ENCODE data around the gene CENPA. TPM values are rescaled to one million over a fixed set of nuclear protein-coding genes. Genes with fewer than 3 reads are reported as not detected.

CENPA gene
- polyA plus RNA-seq, 1 of the 3 experiments (the other 2 are of a cell fraction): 19.5 TPM

DNA sequence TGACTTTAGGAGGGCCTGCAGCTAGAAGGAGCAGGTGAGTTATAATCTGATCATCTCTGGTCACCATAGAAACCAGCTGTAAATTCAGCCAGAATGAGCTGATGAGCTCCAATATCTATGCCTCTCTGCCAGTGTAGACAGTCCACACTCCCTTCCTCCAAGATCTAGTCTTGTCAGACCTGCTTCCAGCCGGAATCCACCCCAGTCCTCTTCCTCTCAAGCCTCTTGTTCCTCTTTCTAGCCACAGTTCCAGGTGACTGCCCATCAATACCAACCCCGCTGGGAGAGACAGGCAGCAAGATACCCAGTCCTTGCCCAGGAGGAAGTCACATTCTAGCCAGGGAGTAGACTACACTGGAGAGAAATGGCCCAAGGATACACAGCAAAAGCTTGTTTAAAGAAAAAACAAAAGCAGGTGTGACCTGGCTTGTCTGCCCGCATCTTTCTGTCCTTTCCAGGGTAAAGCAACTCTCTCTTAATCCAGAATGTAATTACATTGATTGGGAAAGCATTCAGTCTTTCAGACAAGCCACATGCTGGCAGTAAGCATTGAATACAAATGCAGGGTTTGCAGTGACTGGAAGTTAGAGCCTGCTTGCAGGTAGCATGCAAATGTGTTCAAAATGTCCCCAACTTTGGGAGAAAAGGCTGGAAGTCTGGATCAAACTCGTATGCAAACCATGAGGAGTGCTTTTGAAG is 30.7 kb upstream of the CENPA start (continued):
- TF ChIP-seq, protein P1, sequence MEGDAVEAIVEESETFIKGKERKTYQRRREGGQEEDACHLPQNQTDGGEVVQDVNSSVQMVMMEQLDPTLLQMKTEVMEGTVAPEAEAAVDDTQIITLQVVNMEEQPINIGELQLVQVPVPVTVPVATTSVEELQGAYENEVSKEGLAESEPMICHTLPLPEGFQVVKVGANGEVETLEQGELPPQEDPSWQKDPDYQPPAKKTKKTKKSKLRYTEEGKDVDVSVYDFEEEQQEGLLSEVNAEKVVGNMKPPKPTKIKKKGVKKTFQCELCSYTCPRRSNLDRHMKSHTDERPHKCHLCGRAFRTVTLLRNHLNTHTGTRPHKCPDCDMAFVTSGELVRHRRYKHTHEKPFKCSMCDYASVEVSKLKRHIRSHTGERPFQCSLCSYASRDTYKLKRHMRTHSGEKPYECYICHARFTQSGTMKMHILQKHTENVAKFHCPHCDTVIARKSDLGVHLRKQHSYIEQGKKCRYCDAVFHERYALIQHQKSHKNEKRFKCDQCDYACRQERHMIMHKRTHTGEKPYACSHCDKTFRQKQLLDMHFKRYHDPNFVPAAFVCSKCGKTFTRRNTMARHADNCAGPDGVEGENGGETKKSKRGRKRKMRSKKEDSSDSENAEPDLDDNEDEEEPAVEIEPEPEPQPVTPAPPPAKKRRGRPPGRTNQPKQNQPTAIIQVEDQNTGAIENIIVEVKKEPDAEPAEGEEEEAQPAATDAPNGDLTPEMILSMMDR (IDR thresholded peaks at IDR 0.05): no peak
- TF ChIP-seq MEF2A (IDR thresholded peaks at IDR 0.05; ENCODE audit: borderline replicate concordance, low read depth): no peak
- TF ChIP-seq EP300 (IDR thresholded peaks at IDR 0.05; ENCODE audit: borderline replicate concordance in 1 of 2, low read depth in 1 of 2, low read length in 1 of 2): no peak

DNA sequence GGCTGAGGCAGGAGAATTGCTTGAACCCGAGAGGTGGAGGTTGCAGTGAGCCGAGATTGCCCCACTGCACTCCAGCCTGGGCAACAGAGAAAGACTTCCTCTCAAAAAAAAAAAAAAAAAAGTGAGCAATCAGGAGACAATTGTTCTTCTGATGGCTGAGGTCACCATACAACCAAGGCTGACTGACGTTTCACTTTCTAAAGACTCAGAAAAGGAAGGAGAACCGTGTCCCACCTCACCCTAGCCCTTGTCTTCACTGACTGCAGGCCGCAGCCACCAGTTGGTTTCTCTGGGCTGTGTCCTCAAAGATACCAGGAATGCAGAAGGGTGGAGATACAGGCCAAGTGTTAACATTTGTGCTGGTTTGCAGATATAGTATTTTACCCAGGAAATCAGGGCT is 29.5 kb upstream of the CENPA start:
- no peak overlapping the region for H2AFZ ChIP-seq (ENCODE audit: low read depth)
- WGBS (ENCODE audit: low lambda C conversion rate): 93% methylated on average over 5 of the region's 5 CpGs
- no peaks in the 10 kb centered on the region for H3K27me3 ChIP-seq (ENCODE audit: insufficient read depth)
- no peaks in the 10 kb centered on the region for H4K20me1 ChIP-seq (ENCODE audit: insufficient read depth)
- no peaks in the 10 kb centered on the region for H3K36me3 ChIP-seq (replicated peaks in 1 of 2; ENCODE audit: control insufficient read depth in 1 of 2, insufficient read depth in 2 of 2, low read length in 1 of 2)
- H3F3A ChIP-seq (replicated peaks; ENCODE audit: insufficient read depth): peaks cover 6% of the 10 kb centered on the region
- H3K4me3 ChIP-seq (ENCODE audit: low read depth in 2 of 2, low read length in 1 of 2): no peak overlapping the region
- ChIA-PET POLR2A (no interaction called here), CTCF (interaction anchor here (1.5 to 4.6 kb wide), 5 partner anchors 8 to 151 kb away, joined by 6 to 27 read pairs (median 9); partner anchors contain the start of gene SLC35F6)
- no peak overlapping the region for H3K9ac ChIP-seq
- H3K27ac ChIP-seq (ENCODE audit: low read depth in 2 of 2, low read length in 1 of 2): no peak overlapping the region
- H3K79me2 ChIP-seq (ENCODE audit: insufficient read depth): no peaks in the 10 kb centered on the region
- no peak for DNase-seq
- H3K4me1 ChIP-seq (ENCODE audit: control insufficient read depth in 1 of 2, insufficient read depth in 2 of 2, low read depth in 1 of 2, low read length in 1 of 2): peaks cover 15 to 18% of the 10 kb centered on the region in 2 experiments; a peak in 3 of 4 replicates
- H3K9me3 ChIP-seq: no peaks in the 10 kb centered on the region
- no peak for TF ChIP-seq RFX5 (IDR thresholded peaks at IDR 0.05; ENCODE audit: low read length)
- no peak for TF ChIP-seq NFIC (IDR thresholded peaks at IDR 0.05; ENCODE audit: borderline replicate concordance)
- no peak for TF ChIP-seq RAD21 (IDR thresholded peaks at IDR 0.05; ENCODE audit: low read length)
- TF ChIP-seq ELF1 (IDR thresholded peaks at IDR 0.05): no peak
- TF ChIP-seq, protein P2, sequence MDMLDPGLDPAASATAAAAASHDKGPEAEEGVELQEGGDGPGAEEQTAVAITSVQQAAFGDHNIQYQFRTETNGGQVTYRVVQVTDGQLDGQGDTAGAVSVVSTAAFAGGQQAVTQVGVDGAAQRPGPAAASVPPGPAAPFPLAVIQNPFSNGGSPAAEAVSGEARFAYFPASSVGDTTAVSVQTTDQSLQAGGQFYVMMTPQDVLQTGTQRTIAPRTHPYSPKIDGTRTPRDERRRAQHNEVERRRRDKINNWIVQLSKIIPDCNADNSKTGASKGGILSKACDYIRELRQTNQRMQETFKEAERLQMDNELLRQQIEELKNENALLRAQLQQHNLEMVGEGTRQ (IDR thresholded peaks at IDR 0.05; ENCODE audit: borderline replicate concordance, low read depth, low read length): no peak
- no peaks in the 10 kb centered on the region for H3K9me2 ChIP-seq
- H3K4me2 ChIP-seq: no peak overlapping the region

DNA sequence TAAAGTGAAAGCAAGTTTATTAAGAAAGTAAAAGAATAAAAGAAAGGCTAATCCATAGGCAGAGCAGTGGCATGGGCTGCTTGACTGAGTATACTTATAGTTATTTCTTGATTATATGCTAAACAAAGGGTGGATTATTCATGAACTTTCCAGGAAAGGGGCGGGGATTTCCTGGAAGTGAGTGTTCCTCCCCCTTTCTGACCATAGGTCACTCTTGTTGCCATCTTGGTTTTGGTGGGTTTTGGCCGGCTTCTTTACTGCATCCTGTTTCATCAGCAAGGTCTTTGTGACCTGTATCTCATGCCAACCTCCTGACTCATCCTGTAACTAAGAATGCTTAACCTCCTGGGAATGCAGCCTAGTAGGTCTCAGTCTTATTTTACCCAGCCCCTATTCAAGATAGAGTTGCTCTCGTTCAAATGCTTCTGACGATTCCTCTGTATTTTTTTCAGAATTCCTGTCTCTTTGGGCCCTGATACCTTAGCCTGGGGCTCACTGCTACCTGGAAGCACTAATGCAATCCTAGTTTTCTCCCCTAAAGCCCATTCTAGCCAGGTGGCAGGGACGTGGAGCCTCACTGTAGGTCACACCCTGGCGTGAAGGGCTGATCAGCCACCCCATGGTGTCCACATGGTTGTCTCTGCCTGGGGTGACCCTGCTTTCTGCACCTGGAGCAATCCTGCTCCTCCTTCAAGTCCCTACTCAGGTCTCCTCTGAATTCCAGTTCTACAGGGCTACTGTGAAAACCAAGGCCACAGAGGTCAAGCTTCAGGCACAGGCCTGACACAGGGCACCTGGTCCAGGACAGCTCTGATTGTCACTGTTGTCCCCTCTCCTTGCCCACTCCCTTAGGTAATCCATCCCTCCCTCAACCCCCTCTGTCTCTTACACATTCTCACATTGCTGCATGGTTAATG is 27.7 kb upstream of the CENPA start:
- ChIA-PET POLR2A (no interaction called here), CTCF (interaction anchor here (1.5 to 4.6 kb wide), 4 partner anchors 12 to 152 kb away, joined by 4 to 27 read pairs (median 9); no protein-coding TSS in a partner anchor)
- peak overlapping the region; percentile 60 for H3K4me2 ChIP-seq
- H3K79me2 ChIP-seq (ENCODE audit: insufficient read depth): no peaks in the 10 kb centered on the region
- peak overlapping the region; percentile 42 for H3K9ac ChIP-seq
- H3K4me3 ChIP-seq (ENCODE audit: low read depth in 2 of 2, low read length in 1 of 2): no peak overlapping the region
- H3K4me1 ChIP-seq (ENCODE audit: control insufficient read depth in 1 of 2, insufficient read depth in 2 of 2, low read depth in 1 of 2, low read length in 1 of 2): peaks cover 9 to 15% of the 10 kb centered on the region in 2 experiments; a peak in 3 of 4 replicates
- peak overlapping the region; percentile 70 for H2AFZ ChIP-seq (ENCODE audit: low read depth)
- WGBS (ENCODE audit: low lambda C conversion rate): 32% methylated on average over 6 of the region's 6 CpGs
- H3K9me3 ChIP-seq: no peaks in the 10 kb centered on the region
- peak overlapping the region; percentile 53 to 78 for H3K27ac ChIP-seq (ENCODE audit: low read depth in 2 of 2, low read length in 1 of 2)
- H3K27me3 ChIP-seq (ENCODE audit: insufficient read depth): no peaks in the 10 kb centered on the region
- no peaks in the 10 kb centered on the region for H3K9me2 ChIP-seq
- peaks cover 6% of the 10 kb centered on the region for H3F3A ChIP-seq (replicated peaks; ENCODE audit: insufficient read depth)
- no peaks in the 10 kb centered on the region for H3K36me3 ChIP-seq (replicated peaks in 1 of 2; ENCODE audit: control insufficient read depth in 1 of 2, insufficient read depth in 2 of 2, low read length in 1 of 2)
- peak; percentile 5 for DNase-seq
- H4K20me1 ChIP-seq (ENCODE audit: insufficient read depth): no peaks in the 10 kb centered on the region
- TF ChIP-seq RFX5 (IDR thresholded peaks at IDR 0.05; ENCODE audit: low read length): no peak
- no peak; the same call in 1 of the 2 replicates for TF ChIP-seq MEF2A (IDR thresholded peaks at IDR 0.05; ENCODE audit: borderline replicate concordance, low read depth)
- TF ChIP-seq NFIC (IDR thresholded peaks at IDR 0.05; ENCODE audit: borderline replicate concordance): peak; percentile 77; the same call in 1 of the 2 replicates
- TF ChIP-seq GATA2 (CRISPR knock-in tag; IDR thresholded peaks at IDR 0.05): no peak
- TF ChIP-seq TAF1 (IDR thresholded peaks at IDR 0.05; ENCODE audit: borderline replicate concordance, low read depth, low read length): peak; percentile 38; the same call in 1 of the 2 replicates
- peak; percentile 41; the same call in 1 of the 2 replicates for TF ChIP-seq GABPA (IDR thresholded peaks at IDR 0.05; ENCODE audit: low read depth)
- TF ChIP-seq EZH2phosphoT487 (IDR thresholded peaks at IDR 0.05; ENCODE audit: borderline replicate concordance, low read depth): no peak
- TF ChIP-seq TCF12 (IDR thresholded peaks at IDR 0.05): peak; percentile 75; the same call in 1 of the 2 replicates
- TF ChIP-seq, protein P3, sequence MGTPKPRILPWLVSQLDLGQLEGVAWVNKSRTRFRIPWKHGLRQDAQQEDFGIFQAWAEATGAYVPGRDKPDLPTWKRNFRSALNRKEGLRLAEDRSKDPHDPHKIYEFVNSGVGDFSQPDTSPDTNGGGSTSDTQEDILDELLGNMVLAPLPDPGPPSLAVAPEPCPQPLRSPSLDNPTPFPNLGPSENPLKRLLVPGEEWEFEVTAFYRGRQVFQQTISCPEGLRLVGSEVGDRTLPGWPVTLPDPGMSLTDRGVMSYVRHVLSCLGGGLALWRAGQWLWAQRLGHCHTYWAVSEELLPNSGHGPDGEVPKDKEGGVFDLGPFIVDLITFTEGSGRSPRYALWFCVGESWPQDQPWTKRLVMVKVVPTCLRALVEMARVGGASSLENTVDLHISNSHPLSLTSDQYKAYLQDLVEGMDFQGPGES (IDR thresholded peaks at IDR 0.05; ENCODE audit: low read depth, low read length): no peak
- TF ChIP-seq, protein P2 (IDR thresholded peaks at IDR 0.05; ENCODE audit: borderline replicate concordance, low read depth, low read length): no peak
- no peak for TF ChIP-seq CHD2 (IDR thresholded peaks at IDR 0.05; ENCODE audit: low read length, partially characterized antibody)
- no peak for TF ChIP-seq NRF1 (IDR thresholded peaks at IDR 0.05; ENCODE audit: low read depth, low read length)

All from SK-N-SH (cell line).